Ammon's horn (tissue), 1 donor: ENCODE results near the gene NALCN.

Experiments
- DNase-seq: peaks from one replicate; pipeline ENCODE4 v3.0.0-alpha.2; 2016; ENCODE audit warnings: low spot score

NALCN gene

GRCh38 chr13:101025925-101026324 is 390.4 kb downstream of the NALCN start:
- no peak for DNase-seq

GRCh38 chr13:101025519-101025918 is 390.8 kb downstream of the NALCN start:
- no peak for DNase-seq

GRCh38 chr13:101019126-101019525 is 397.2 kb downstream of the NALCN start:
- no peak for DNase-seq

GRCh38 chr13:101018720-101019119 is 397.6 kb downstream of the NALCN start:
- no peak for DNase-seq

GRCh38 chr13:101017123-101017872 is 399.0 kb downstream of the NALCN start:
- no peak for DNase-seq

GRCh38 chr13:101016475-101016874 is 399.8 kb downstream of the NALCN start:
- no peak for DNase-seq

- no peak for DNase-seq
These were observed 403.1 kb downstream of the NALCN start for GRCh38 chr13:101013245-101013644.

GRCh38 chr13:101010100-101010499 is 406.2 kb downstream of the NALCN start:
- no peak for DNase-seq

GRCh38 chr13:101007245-101007644 is 409.1 kb downstream of the NALCN start:
- DNase-seq, result no peak
